Measurements from ENCODE around the gene PLA2R1. TPM values are rescaled to one million over a fixed set of nuclear protein-coding genes. Genes with fewer than 3 reads are reported as not detected.

PLA2R1 gene
- polyA plus RNA-seq, 1 donor from 2014 or later = 0.69 TPM

DNA sequence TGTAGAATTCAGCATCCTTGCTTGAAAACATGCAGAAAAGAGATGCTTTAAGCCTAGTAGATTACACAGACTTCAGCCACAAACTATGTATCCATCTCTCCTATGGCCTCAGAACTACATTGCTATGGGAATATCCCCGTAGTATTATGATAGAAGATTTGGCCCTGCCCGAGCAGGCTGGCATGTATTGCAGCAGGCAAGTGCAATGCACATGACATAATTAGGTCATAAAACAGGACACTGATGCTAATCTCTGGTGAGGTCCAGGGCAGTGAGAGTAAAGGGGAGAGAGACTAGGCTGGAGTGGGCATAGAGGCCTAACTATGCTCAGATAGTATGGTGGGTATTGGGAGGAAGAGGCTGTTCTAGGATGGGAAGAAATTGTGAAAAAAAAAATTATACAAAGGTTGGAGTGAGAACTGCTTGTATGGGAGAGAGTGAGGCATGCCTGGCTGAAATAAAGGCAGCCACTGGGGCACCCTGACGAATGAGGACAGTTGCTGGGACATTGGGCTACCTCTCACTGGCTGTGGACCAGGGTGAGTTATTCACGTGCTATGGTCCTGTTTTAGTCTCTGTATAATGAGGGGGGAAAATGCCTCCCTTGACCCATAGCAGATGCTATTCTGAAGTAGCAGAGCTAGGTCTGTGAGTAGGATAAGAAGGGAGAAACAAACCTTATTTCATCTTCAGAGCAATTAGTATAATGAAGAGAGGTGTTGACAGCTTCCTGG, 1.6 kb upstream of the PLA2R1 start:
- Histone ChIP-seq H3K27ac (ENCODE audit: low read length) (no peak overlapping the region), H3K36me3 (ENCODE audit: insufficient read depth, low read length) (no peaks in the 10 kb centered on the region), H3K79me2 (replicated peaks; ENCODE audit: insufficient read depth, low read length) (no peaks in the 10 kb centered on the region), H3K27me3 (ENCODE audit: insufficient read depth, low read depth, low read length) (peaks cover 37% of the 10 kb centered on the region), H3K9me2 (ENCODE audit: insufficient read depth, low read length) (no peaks in the 10 kb centered on the region), H3F3A (ENCODE audit: insufficient read depth, low read length, poor library complexity, severe bottlenecking) (no peaks in the 10 kb centered on the region), H3K9ac (ENCODE audit: low read length) (no peak overlapping the region), H3K4me3 (ENCODE audit: low read length) (no peak overlapping the region), H3K4me2 (ENCODE audit: low read length) (no peak overlapping the region), H4K20me1 (ENCODE audit: insufficient read depth) (no peaks in the 10 kb centered on the region), H3K9me3 (ENCODE audit: low read length) (peaks cover 2% of the 10 kb centered on the region), H2AFZ (ENCODE audit: low read depth, low read length) (no peak overlapping the region)
- no peak for TF ChIP-seq TAF1 (IDR thresholded peaks at IDR 0.05; ENCODE audit: low read depth)
- no peak for TF ChIP-seq RAD21 (conservative IDR thresholded peaks at IDR 0.05)
- no peak for TF ChIP-seq REST (IDR thresholded peaks at IDR 0.05; ENCODE audit: borderline replicate concordance)
- no peak for TF ChIP-seq EP300 (conservative IDR thresholded peaks at IDR 0.05; ENCODE audit: poor library complexity, severe bottlenecking)
- no peak for TF ChIP-seq SMC3 (conservative IDR thresholded peaks at IDR 0.05; ENCODE audit: poor library complexity)
- TF ChIP-seq MXI1 (conservative IDR thresholded peaks at IDR 0.05; ENCODE audit: poor library complexity, severe bottlenecking) = no peak
- no peak for TF ChIP-seq CTCF (IDR thresholded peaks at IDR 0.05; ENCODE audit: poor library complexity, severe bottlenecking)
- no peak for TF ChIP-seq EZH2 (IDR thresholded peaks at IDR 0.05; ENCODE audit: borderline replicate concordance, insufficient read depth, low read length, poor library complexity, severe bottlenecking)
- no peak for TF ChIP-seq POLR2AphosphoS5 (IDR thresholded peaks at IDR 0.05)

- H3K27ac ChIP-seq (ENCODE audit: low read length) = no peak overlapping the region
- H3F3A ChIP-seq (ENCODE audit: insufficient read depth, low read length, poor library complexity, severe bottlenecking) = no peaks in the 10 kb centered on the region
- no peaks in the 10 kb centered on the region for H4K20me1 ChIP-seq (ENCODE audit: insufficient read depth)
- no peak overlapping the region for H3K4me3 ChIP-seq (ENCODE audit: low read length)
- H3K9ac ChIP-seq (ENCODE audit: low read length) = no peak overlapping the region
- H3K9me2 ChIP-seq (ENCODE audit: insufficient read depth, low read length) = no peaks in the 10 kb centered on the region
- TF ChIP-seq CTCF (IDR thresholded peaks at IDR 0.05; ENCODE audit: poor library complexity, severe bottlenecking) (no peak), MXI1 (conservative IDR thresholded peaks at IDR 0.05; ENCODE audit: poor library complexity, severe bottlenecking) (no peak), TAF1 (IDR thresholded peaks at IDR 0.05; ENCODE audit: low read depth) (no peak), EZH2 (IDR thresholded peaks at IDR 0.05; ENCODE audit: borderline replicate concordance, insufficient read depth, low read length, poor library complexity, severe bottlenecking) (no peak), RAD21 (conservative IDR thresholded peaks at IDR 0.05) (no peak)
- peaks cover 3% of the 10 kb centered on the region for H3K9me3 ChIP-seq (ENCODE audit: low read length)
- no peaks in the 10 kb centered on the region for H3K79me2 ChIP-seq (replicated peaks; ENCODE audit: insufficient read depth, low read length)
- H2AFZ ChIP-seq (ENCODE audit: low read depth, low read length) = no peak overlapping the region
- H3K36me3 ChIP-seq (ENCODE audit: insufficient read depth, low read length) = no peaks in the 10 kb centered on the region
- no peak overlapping the region for H3K4me2 ChIP-seq (ENCODE audit: low read length)
- H3K27me3 ChIP-seq (ENCODE audit: insufficient read depth, low read depth, low read length) = peaks cover 37% of the 10 kb centered on the region
Observed at GRCh38 chr2:160063271-160063670, 856 bp upstream of the PLA2R1 start.

Data from neural cell (in vitro differentiated cells).